H9 (cell line): ENCODE measurements around the gene TXNRD1. TPM values are rescaled to one million over a fixed set of nuclear protein-coding genes. Genes with fewer than 3 reads are reported as not detected.

Experiments used
- DNase-seq: peaks from one replicate; pipeline ENCODE4 v3.0.0-alpha.2; 2017
- H2AFZ ChIP-seq: one replicate; pipeline ENCODE4 v1.6.1; 2013; ENCODE audit warnings: mild to moderate bottlenecking, low read length, control low read depth, moderate library complexity
- H2AK5ac ChIP-seq: 2 replicates; pipeline ENCODE4 v1.6.1; 2013; ENCODE audit warnings: low read length, control low read depth, mixed read lengths; ENCODE audit not compliant: insufficient read length
- H2BK120ac ChIP-seq: one replicate; pipeline ENCODE4 v1.6.1; 2013; ENCODE audit warnings: low read depth, mild to moderate bottlenecking, low read length, control low read depth, inconsistent platforms; ENCODE audit not compliant: poor library complexity, severe bottlenecking
- H2BK12ac ChIP-seq: 2 replicates; pipeline ENCODE4 v1.6.1; 2013; ENCODE audit warnings: low read length, control low read depth, mixed read lengths, low read depth; ENCODE audit not compliant: insufficient read length
- H2BK15ac ChIP-seq: 2 replicates; pipeline ENCODE4 v1.6.1; 2013; ENCODE audit warnings: low read depth, low read length, control low read depth
- H2BK20ac ChIP-seq: one replicate; pipeline ENCODE4 v1.6.1; 2013; ENCODE audit warnings: low read depth, mild to moderate bottlenecking, low read length, control low read depth, inconsistent platforms; ENCODE audit not compliant: poor library complexity, severe bottlenecking
- H2BK5ac ChIP-seq: 2 replicates; pipeline ENCODE4 v1.6.1; 2013; ENCODE audit warnings: low read length, control low read depth, mixed read lengths; ENCODE audit not compliant: insufficient read length
- H3K14ac ChIP-seq: 2 replicates; pipeline ENCODE4 v1.6.1; 2013; ENCODE audit warnings: low read length, control low read depth; ENCODE audit not compliant: insufficient read depth
- H3K18ac ChIP-seq: 2 replicates; pipeline ENCODE4 v1.6.1; 2013; ENCODE audit warnings: low read depth, mild to moderate bottlenecking, mixed read lengths, low read length, control low read depth; ENCODE audit not compliant: insufficient read length
- H3K23ac ChIP-seq: 2 replicates; pipeline ENCODE4 v1.6.1; 2013; ENCODE audit warnings: low read length, control low read depth, mixed read lengths, low read depth; ENCODE audit not compliant: insufficient read length
- H3K23me2 ChIP-seq: 2 replicates; pipeline ENCODE4 v1.6.1; 2013; ENCODE audit warnings: low read depth, mild to moderate bottlenecking, mixed read lengths, low read length, control low read depth; ENCODE audit not compliant: insufficient read length, poor library complexity, severe bottlenecking
- H3K27ac ChIP-seq: 2 replicates; pipeline ENCODE4 v1.5.1; 2013; ENCODE audit warnings: low read length, control low read depth, mixed read lengths, low read depth; ENCODE audit not compliant: insufficient read length
- H3K27me3 ChIP-seq: 2 replicates; pipeline ENCODE4 v1.6.1; 2013; ENCODE audit warnings: low read length, control low read depth, inconsistent platforms; ENCODE audit not compliant: insufficient read depth
- H3K4ac ChIP-seq: 2 replicates; pipeline ENCODE4 v1.6.1; 2013; ENCODE audit warnings: low read depth, mild to moderate bottlenecking, control low read depth, inconsistent platforms, low read length, moderate library complexity
- H3K4me1 ChIP-seq: 2 replicates; pipeline ENCODE4 v1.6.1; 2013; ENCODE audit warnings: low read length, control low read depth, inconsistent platforms; ENCODE audit not compliant: insufficient read depth
- H3K4me2 ChIP-seq: 2 replicates; pipeline ENCODE4 v1.6.1; 2013; ENCODE audit warnings: low read length, control low read depth, mixed read lengths; ENCODE audit not compliant: insufficient read length, insufficient read depth
- H3K56ac ChIP-seq: 2 replicates; pipeline ENCODE4 v1.6.1; 2013; ENCODE audit warnings: low read depth, mild to moderate bottlenecking, mixed read lengths, low read length, control low read depth; ENCODE audit not compliant: insufficient read length
- H3K79me1 ChIP-seq: 2 replicates; pipeline ENCODE4 v1.6.1; 2013; ENCODE audit warnings: low read depth, mild to moderate bottlenecking, moderate library complexity, low read length, control low read depth, inconsistent platforms; ENCODE audit not compliant: insufficient read depth, poor library complexity, severe bottlenecking
- H3K79me2 ChIP-seq: 2 replicates; pipeline ENCODE4 v1.6.1; 2013; ENCODE audit warnings: low read length, control low read depth, inconsistent platforms; ENCODE audit not compliant: insufficient read depth
- H3K9ac ChIP-seq: 2 replicates; pipeline ENCODE4 v1.6.1; 2013; ENCODE audit warnings: low read length, control low read depth, mixed read lengths; ENCODE audit not compliant: insufficient read length; ENCODE audit errors: extremely low read depth
- H3K9me3 ChIP-seq: one replicate; pipeline ENCODE4 v1.6.1; 2013; ENCODE audit warnings: low read depth, low read length, inconsistent platforms; ENCODE audit not compliant: control insufficient read depth
- H3T11ph ChIP-seq: one replicate; pipeline ENCODE4 v1.6.1; 2013; ENCODE audit warnings: mild to moderate bottlenecking, low read length, control low read depth, inconsistent platforms
- H4K20me1 ChIP-seq: one replicate; pipeline ENCODE4 v1.6.1; 2013; ENCODE audit not compliant: control insufficient read depth, insufficient read length, insufficient read depth
- H4K5ac ChIP-seq: 2 replicates; pipeline ENCODE4 v1.6.1; 2013; ENCODE audit warnings: low read depth, mild to moderate bottlenecking, mixed read lengths, low read length, control low read depth; ENCODE audit not compliant: insufficient read length
- H4K8ac ChIP-seq: replicated peaks from 2 replicates; pipeline ENCODE4 v1.6.1; 2013; ENCODE audit warnings: low read length, control low read depth, mixed read lengths, low read depth; ENCODE audit not compliant: insufficient read length
- H4K91ac ChIP-seq: 2 replicates; pipeline ENCODE4 v1.6.1; 2013; ENCODE audit warnings: low read depth, mild to moderate bottlenecking, moderate library complexity, mixed read lengths, low read length, control low read depth; ENCODE audit not compliant: insufficient read length
- H3K27ac Mint-ChIP-seq, 3 experiments: 2 replicates in 2 of 3; 3 replicates in 1 of 3; pipeline ENCODE4 v1.8.0; 2020 to 2021; ENCODE audit warnings: mixed read lengths in 3 of 3, mild to moderate bottlenecking in 1 of 3, moderate library complexity in 1 of 3
- H3K27me3 Mint-ChIP-seq: 2 replicates; pipeline ENCODE4 v1.8.0; 2021; ENCODE audit warnings: low read depth, mild to moderate bottlenecking, moderate library complexity, mixed read lengths
- H3K36me3 Mint-ChIP-seq, 3 experiments: 2 replicates in 2 of 3; 3 replicates in 1 of 3; pipeline ENCODE4 v1.8.0; 2020 to 2021; ENCODE audit warnings: low read depth in 3 of 3, mixed read lengths in 3 of 3; ENCODE audit not compliant: insufficient read depth in 1 of 3
- H3K4me1 Mint-ChIP-seq, 2 experiments: 2 replicates each; pipeline ENCODE4 v1.8.0; 2020; ENCODE audit warnings: mixed read lengths in 2 of 2
- H3K4me3 Mint-ChIP-seq, 2 experiments: 2 replicates in 1 of 2; 3 replicates in 1 of 2; pipeline ENCODE4 v1.8.0; 2020 to 2021; ENCODE audit warnings: mild to moderate bottlenecking in 2 of 2, mixed read lengths in 2 of 2, moderate library complexity in 1 of 2
- H3K9me3 Mint-ChIP-seq, 2 experiments: 2 replicates in 1 of 2; 3 replicates in 1 of 2; pipeline ENCODE4 v1.8.0; 2020; ENCODE audit warnings: mild to moderate bottlenecking in 2 of 2, mixed read lengths in 2 of 2, moderate library complexity in 1 of 2
- CTCF ChIP-seq: fragments of 200-600 bp; sonication (generic); conservative IDR thresholded peaks from 3 replicates; pipeline ENCODE4 v1.8.0; 2021; ENCODE audit warnings: antibody characterized with exemption, mild to moderate bottlenecking
- total RNA-seq: library from RNA; stranded (reverse); gene quantifications from 2 replicates; pipeline ENCODE4 v1.2.1, GENCODE V29; 2021

The TXNRD1 gene
- total RNA-seq, 1 experiment from 2014 or later: 100 TPM

GRCh38 chr12:104279164-104279563 is 63.6 kb downstream of the TXNRD1 start:
- Mint-ChIP-seq H3K27me3 (no peaks in the 10 kb centered on the region; the same call in 1 of the 2 replicates), H3K27ac (no peak overlapping the region), H3K36me3 (no peaks in the 10 kb centered on the region), H3K4me3 (no peak overlapping the region), H3K9me3 (peaks cover 2 to 3% of the 10 kb centered on the region in 2 experiments; a peak in 3 of 5 replicates), H3K4me1 (peaks cover 7 to 14% of the 10 kb centered on the region in 2 experiments)
- DNase-seq: no peak
- H3K4me2 ChIP-seq: no peak overlapping the region
- no peak overlapping the region for H3K4ac ChIP-seq
- no peak overlapping the region for H3T11ph ChIP-seq
- H3K9me3 ChIP-seq: no peaks in the 10 kb centered on the region
- H3K23ac ChIP-seq: no peak overlapping the region
- no peak overlapping the region for H4K5ac ChIP-seq
- no peak overlapping the region for H2AK5ac ChIP-seq
- H3K27me3 ChIP-seq: no peaks in the 10 kb centered on the region
- no peak overlapping the region for H2BK120ac ChIP-seq
- H4K91ac ChIP-seq: no peak overlapping the region
- H3K27ac ChIP-seq: no peak overlapping the region
- no peaks in the 10 kb centered on the region for H3K23me2 ChIP-seq
- H4K20me1 ChIP-seq: no peaks in the 10 kb centered on the region
- H2AFZ ChIP-seq: no peak overlapping the region
- no peaks in the 10 kb centered on the region; the same call in 1 of the 2 replicates for H3K4me1 ChIP-seq
- no peak overlapping the region for H2BK5ac ChIP-seq
- no peak overlapping the region for H3K14ac ChIP-seq
- no peaks in the 10 kb centered on the region for H3K79me1 ChIP-seq
- no peak overlapping the region for H2BK20ac ChIP-seq
- no peak overlapping the region for H3K9ac ChIP-seq
- no peak for TF ChIP-seq CTCF
- no peak overlapping the region for H4K8ac ChIP-seq
- H3K56ac ChIP-seq: no peak overlapping the region
- H3K18ac ChIP-seq: no peak overlapping the region
- H3K79me2 ChIP-seq: no peaks in the 10 kb centered on the region
- no peak overlapping the region for H2BK15ac ChIP-seq
- H2BK12ac ChIP-seq: no peak overlapping the region
